PC-9 (cell line): ENCODE data around the gene COL4A3.

Experiments used
- EZH2 ChIP-seq: fragments of 200-600 bp; sonication (generic); IDR thresholded peaks from 2 replicates; pipeline ENCODE4 v1.8.0; 2017; ENCODE audit warnings: antibody characterized with exemption, low read depth
- TF ChIP-seq, protein P1 (sequence below): fragments of 200-600 bp; sonication (generic); conservative IDR thresholded peaks from 2 replicates; pipeline ENCODE4 v1.6.1; 2017; ENCODE audit warnings: mixed run types, antibody characterized with exemption, mild to moderate bottlenecking, moderate library complexity

DNA sequence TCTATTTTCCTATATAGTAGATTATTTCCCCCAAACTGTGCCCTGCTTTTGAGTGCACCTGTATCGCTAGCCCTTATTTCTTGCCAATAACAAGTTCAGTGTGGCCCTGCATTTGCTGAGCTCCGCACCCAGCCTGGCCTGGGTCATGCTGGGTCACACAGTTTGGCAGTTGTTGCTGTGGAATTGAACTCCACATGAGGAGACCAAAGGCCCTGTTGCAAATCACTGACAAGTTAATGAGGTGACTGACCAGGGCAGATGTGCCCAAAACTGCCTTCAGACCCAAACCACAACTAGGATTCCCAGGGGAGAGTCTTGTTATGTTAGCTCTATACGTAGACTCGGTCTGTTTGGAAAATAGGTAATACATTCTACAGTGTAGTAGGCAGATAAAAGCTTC lies 31.4 kb upstream of the COL4A3 start:
- TF ChIP-seq, protein P1, sequence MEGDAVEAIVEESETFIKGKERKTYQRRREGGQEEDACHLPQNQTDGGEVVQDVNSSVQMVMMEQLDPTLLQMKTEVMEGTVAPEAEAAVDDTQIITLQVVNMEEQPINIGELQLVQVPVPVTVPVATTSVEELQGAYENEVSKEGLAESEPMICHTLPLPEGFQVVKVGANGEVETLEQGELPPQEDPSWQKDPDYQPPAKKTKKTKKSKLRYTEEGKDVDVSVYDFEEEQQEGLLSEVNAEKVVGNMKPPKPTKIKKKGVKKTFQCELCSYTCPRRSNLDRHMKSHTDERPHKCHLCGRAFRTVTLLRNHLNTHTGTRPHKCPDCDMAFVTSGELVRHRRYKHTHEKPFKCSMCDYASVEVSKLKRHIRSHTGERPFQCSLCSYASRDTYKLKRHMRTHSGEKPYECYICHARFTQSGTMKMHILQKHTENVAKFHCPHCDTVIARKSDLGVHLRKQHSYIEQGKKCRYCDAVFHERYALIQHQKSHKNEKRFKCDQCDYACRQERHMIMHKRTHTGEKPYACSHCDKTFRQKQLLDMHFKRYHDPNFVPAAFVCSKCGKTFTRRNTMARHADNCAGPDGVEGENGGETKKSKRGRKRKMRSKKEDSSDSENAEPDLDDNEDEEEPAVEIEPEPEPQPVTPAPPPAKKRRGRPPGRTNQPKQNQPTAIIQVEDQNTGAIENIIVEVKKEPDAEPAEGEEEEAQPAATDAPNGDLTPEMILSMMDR, result no peak
- no peak for TF ChIP-seq EZH2
